Neural crest cell (in vitro differentiated cells): ENCODE data around the gene PRDX5. TPM values are rescaled to one million over a fixed set of nuclear protein-coding genes. Genes with fewer than 3 reads are reported as not detected.

Experiments used
- DNase-seq: peaks from one replicate; pipeline ENCODE4 v3.0.0; 2021; ENCODE audit warnings: low read depth, mixed read lengths, low spot score
- H3K27ac Mint-ChIP-seq: one replicate; pipeline ENCODE4 v1.8.0; 2021; ENCODE audit warnings: mild to moderate bottlenecking, mixed read lengths; ENCODE audit not compliant: unreplicated experiment
- H3K27me3 Mint-ChIP-seq: 2 replicates; pipeline ENCODE4 v1.8.0; 2021; ENCODE audit warnings: low read depth, mild to moderate bottlenecking, mixed read lengths
- H3K36me3 Mint-ChIP-seq: 2 replicates; pipeline ENCODE4 v1.8.0; 2021; ENCODE audit warnings: low read depth, mild to moderate bottlenecking, mixed read lengths
- H3K4me1 Mint-ChIP-seq: 2 replicates; pipeline ENCODE4 v1.8.0; 2021; ENCODE audit warnings: mixed read lengths
- H3K4me3 Mint-ChIP-seq: one replicate; pipeline ENCODE4 v1.8.0; 2021; ENCODE audit warnings: mild to moderate bottlenecking, mixed read lengths
- H3K9me3 Mint-ChIP-seq: 2 replicates; pipeline ENCODE4 v1.8.0; 2021; ENCODE audit warnings: mixed read lengths
- CTCF ChIP-seq: fragments of 200-600 bp; sonication (generic); conservative IDR thresholded peaks from 2 replicates; pipeline ENCODE4 v1.5.0; 2021; ENCODE audit warnings: antibody characterized with exemption, mild to moderate bottlenecking
- total RNA-seq: library from RNA; stranded (reverse); gene quantifications from 2 replicates; pipeline ENCODE4 v1.2.1, GENCODE V29; 2021

The PRDX5 gene
- total RNA-seq, 1 donor from 2014 or later = 148 TPM

- TF ChIP-seq CTCF = no peak
- no peak for DNase-seq
- no peak overlapping the region for H3K4me3 Mint-ChIP-seq
- H3K27me3 Mint-ChIP-seq = no peaks in the 10 kb centered on the region
- H3K27ac Mint-ChIP-seq = no peak overlapping the region
- H3K4me1 Mint-ChIP-seq = peaks cover 6% of the 10 kb centered on the region
- H3K36me3 Mint-ChIP-seq = no peaks in the 10 kb centered on the region
- no peaks in the 10 kb centered on the region for H3K9me3 Mint-ChIP-seq
Observed at GRCh38 chr11:64327993-64328392, 10.1 kb downstream of the PRDX5 start.

DNA sequence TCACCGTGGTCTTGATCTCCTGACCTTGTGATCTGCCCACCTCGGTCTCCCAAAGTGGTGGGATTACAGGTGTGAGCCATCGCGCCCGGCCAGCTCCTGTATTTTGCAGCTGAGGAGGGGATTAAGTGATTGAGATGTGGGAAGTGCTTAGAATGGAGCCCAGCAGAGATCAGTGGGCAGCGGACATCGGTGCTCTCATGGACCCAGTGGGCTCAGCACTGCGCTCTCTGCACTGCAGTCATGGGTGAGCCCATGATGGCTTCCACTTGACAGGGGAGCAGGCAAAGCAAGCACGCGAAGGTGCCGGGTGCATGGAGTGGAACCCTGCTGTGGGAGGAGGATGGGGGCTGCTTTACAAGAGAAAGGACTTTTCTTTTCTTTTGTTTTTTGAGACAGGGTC is 13.0 kb downstream of the PRDX5 start:
- H3K4me3 Mint-ChIP-seq = no peak overlapping the region

GRCh38 chr11:64331569-64332371 is 13.8 kb downstream of the PRDX5 start:
- no peaks in the 10 kb centered on the region for H3K9me3 Mint-ChIP-seq
- H3K4me1 Mint-ChIP-seq = peaks cover 5% of the 10 kb centered on the region
- no peaks in the 10 kb centered on the region for H3K27me3 Mint-ChIP-seq
- no peak for DNase-seq
- H3K4me3 Mint-ChIP-seq = no peak overlapping the region
- H3K27ac Mint-ChIP-seq = peak overlapping the region; percentile 15
- peak; percentile 45 for TF ChIP-seq CTCF
- no peaks in the 10 kb centered on the region for H3K36me3 Mint-ChIP-seq

More for the DNA sequence above, 13.0 kb downstream of the PRDX5 start:
- Mint-ChIP-seq H3K9me3 (no peaks in the 10 kb centered on the region), H3K27me3 (no peaks in the 10 kb centered on the region), H3K36me3 (no peaks in the 10 kb centered on the region), H3K4me1 (peaks cover 5% of the 10 kb centered on the region), H3K27ac (no peak overlapping the region)
- DNase-seq = no peak
- TF ChIP-seq CTCF = no peak

- H3K4me3 Mint-ChIP-seq = no peak overlapping the region
- H3K27me3 Mint-ChIP-seq = no peaks in the 10 kb centered on the region
- H3K4me1 Mint-ChIP-seq = peaks cover 5% of the 10 kb centered on the region
- H3K36me3 Mint-ChIP-seq = no peaks in the 10 kb centered on the region
- no peak for TF ChIP-seq CTCF
- H3K9me3 Mint-ChIP-seq = no peaks in the 10 kb centered on the region
- H3K27ac Mint-ChIP-seq = no peak overlapping the region
- DNase-seq = no peak
Observed at GRCh38 chr11:64333556-64333955, 15.6 kb downstream of the PRDX5 start.

GRCh38 chr11:64334764-64335735 is 17.1 kb downstream of the PRDX5 start:
- no peak for DNase-seq
- Mint-ChIP-seq H3K36me3 (no peaks in the 10 kb centered on the region), H3K9me3 (no peaks in the 10 kb centered on the region), H3K27me3 (peaks cover 4% of the 10 kb centered on the region), H3K4me1 (peaks cover 9% of the 10 kb centered on the region), H3K4me3 (no peak overlapping the region), H3K27ac (no peak overlapping the region)
- TF ChIP-seq CTCF = no peak
